Measurements from ENCODE around the gene RARB.

RARB gene

GRCh38 chr3:25619382-25619781 is 191.3 kb downstream of the RARB start:
- no peak for DNase-seq

- DNase-seq: no peak
Observed at GRCh38 chr3:25620493-25620892, 192.4 kb downstream of the RARB start.

GRCh38 chr3:25621087-25621486 is 193.0 kb downstream of the RARB start:
- DNase-seq: no peak

GRCh38 chr3:25631989-25632388 is 203.9 kb downstream of the RARB start:
- no peak for DNase-seq

- no peak for DNase-seq
Observed at GRCh38 chr3:25633919-25634318, 205.9 kb downstream of the RARB start.

- DNase-seq: no peak
Observed at GRCh38 chr3:25635038-25635437, 207.0 kb downstream of the RARB start.
